GM12878 (cell line): Measurements from ENCODE around the gene WNK2.

ENCODE experiments used
- CTCF ChIP-seq, 3 experiments: IDR thresholded peaks in 2 of 3; conservative IDR thresholded peaks in 1 of 3; 2 replicates each; pipeline ENCODE4 v1.5.1; 2011; ENCODE audit warnings: low read depth in 3 of 3, low read length in 3 of 3, mild to moderate bottlenecking in 3 of 3, control low read depth in 2 of 3, moderate library complexity in 2 of 3, inconsistent platforms in 1 of 3, mixed read lengths in 1 of 3; ENCODE audit not compliant: control insufficient read depth in 2 of 3, insufficient read depth in 1 of 3; ENCODE audit errors: extremely low read depth in 1 of 3
- EZH2 ChIP-seq: IDR thresholded peaks from 2 replicates; pipeline ENCODE4 v1.6.1; 2012; ENCODE audit warnings: low read depth, mild to moderate bottlenecking, control low read depth, inconsistent platforms, low read length, borderline replicate concordance; ENCODE audit not compliant: control insufficient read depth
- MYC ChIP-seq: IDR thresholded peaks from 2 replicates; pipeline ENCODE4 v1.6.1; 2011; ENCODE audit warnings: mild to moderate bottlenecking, low read length, moderate library complexity, inconsistent platforms; ENCODE audit not compliant: insufficient read depth, insufficient replicate concordance, insufficient read length, severe bottlenecking
- NFIC ChIP-seq: IDR thresholded peaks from 2 replicates; pipeline ENCODE4 v1.6.1; 2012; ENCODE audit warnings: low read depth, mild to moderate bottlenecking, inconsistent platforms, low read length, moderate library complexity
- POLR2A ChIP-seq: IDR thresholded peaks from 2 replicates; pipeline ENCODE4 v1.6.1; 2011; ENCODE audit warnings: low read depth, mild to moderate bottlenecking, low read length
- POLR2AphosphoS5 ChIP-seq: IDR thresholded peaks from 2 replicates; pipeline ENCODE4 v1.6.1; 2011; ENCODE audit warnings: mild to moderate bottlenecking, low read length, inconsistent platforms
- SPI1 ChIP-seq: IDR thresholded peaks from 2 replicates; pipeline ENCODE4 v1.6.1; 2011; ENCODE audit warnings: low read depth, mild to moderate bottlenecking, low read length, moderate library complexity, borderline replicate concordance; ENCODE audit not compliant: insufficient read depth

DNA sequence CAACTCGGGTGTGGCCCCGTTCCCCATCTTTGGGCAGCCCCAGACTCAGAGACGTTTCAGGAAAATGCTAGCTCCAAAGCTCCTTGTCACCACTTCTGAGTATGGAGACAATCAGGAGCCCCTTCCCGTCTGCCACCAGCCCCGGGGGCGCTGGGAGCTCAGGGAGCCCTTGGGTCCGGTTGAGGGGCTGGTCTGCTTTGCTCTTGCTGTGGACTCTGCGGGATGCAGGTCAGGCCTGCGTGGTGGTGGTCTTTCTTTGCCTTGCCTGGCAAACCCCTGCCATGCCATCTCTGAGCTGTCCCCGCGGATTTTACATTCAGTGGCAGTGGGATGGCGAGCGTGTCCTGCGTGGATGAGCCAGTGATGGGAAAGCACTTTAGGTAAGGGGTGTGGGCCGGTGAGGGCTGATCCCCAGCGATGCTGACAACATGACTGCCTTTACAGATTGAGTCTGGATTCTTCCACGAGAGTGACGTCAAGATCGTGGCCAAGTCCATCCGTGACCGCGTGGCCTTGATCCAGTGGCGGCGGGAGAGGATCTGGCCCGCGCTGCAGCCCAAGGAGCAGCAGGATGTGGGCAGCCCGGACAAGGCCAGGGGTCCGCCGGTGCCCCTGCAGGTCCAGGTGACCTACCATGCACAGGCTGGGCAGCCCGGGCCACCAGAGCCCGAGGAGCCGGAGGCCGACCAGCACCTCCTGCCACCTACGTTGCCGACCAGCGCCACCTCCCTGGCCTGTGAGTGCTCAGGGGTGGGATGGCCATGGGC lies 63.3 kb downstream of the WNK2 start:
- TF ChIP-seq NFIC (no peak), SPI1 (no peak), CTCF (IDR thresholded peaks at IDR 0.05 in 2 of 3, conservative IDR thresholded peaks at IDR 0.05 in 1 of 3; ENCODE audit: control insufficient read depth in 2 of 3, extremely low read depth in 1 of 3, insufficient read depth in 1 of 3, low read depth in 3 of 3, low read length in 3 of 3) (no peak), EZH2 (no peak), MYC (no peak), POLR2A (no peak), POLR2AphosphoS5 (no peak)
